Activated CD8-positive, alpha-beta memory T cell treated with anti-CD3 and anti-CD28 coated beads for 36 hours (primary cell): ENCODE results near the gene SRPK3. TPM values are rescaled to one million over a fixed set of nuclear protein-coding genes. Genes with fewer than 3 reads are reported as not detected.

Experiments used
- CTCF ChIA-PET: fragments of 350-600 bp; sonication (Branson Sonifier 250); formaldehyde crosslinking; loops from one replicate; lab custom pipeline; 2021; ENCODE audit warnings: antibody characterized with exemption; lab: Charles Lee
- POLR2A ChIA-PET: fragments of 350-600 bp; sonication (Branson Sonifier 250); formaldehyde crosslinking; loops from one replicate; lab custom pipeline; 2021; ENCODE audit warnings: antibody characterized with exemption; lab: Charles Lee
- total RNA-seq, 2 experiments: library from RNA; stranded (reverse); gene quantifications; one replicate each; pipeline ENCODE4 v1.2.3, GENCODE V29; 2021

The SRPK3 gene
- total RNA-seq, 2 experiments from 2014 or later = not detected

DNA sequence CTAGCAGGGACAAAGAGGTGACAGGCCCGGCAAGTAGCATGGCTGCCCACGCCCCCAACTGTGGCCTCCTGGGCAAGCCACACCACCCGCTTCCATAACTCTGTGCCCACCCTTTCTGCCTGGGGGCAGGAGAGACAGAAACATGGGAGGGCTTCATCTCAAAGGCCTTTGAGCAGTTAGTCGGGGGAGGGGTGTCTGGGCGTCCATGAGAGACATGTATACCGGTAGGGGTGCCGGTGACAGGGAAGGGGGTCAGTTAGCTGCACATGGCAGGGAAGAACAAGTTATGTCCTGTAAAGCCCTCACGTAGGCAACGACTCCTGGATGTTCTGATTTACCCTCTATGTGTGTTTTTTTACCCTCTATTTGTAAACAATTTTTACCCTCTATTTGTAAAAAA is 40.2 kb downstream of the SRPK3 start:
- CTCF ChIA-PET = no interaction called here
- POLR2A ChIA-PET = no interaction called here

DNA sequence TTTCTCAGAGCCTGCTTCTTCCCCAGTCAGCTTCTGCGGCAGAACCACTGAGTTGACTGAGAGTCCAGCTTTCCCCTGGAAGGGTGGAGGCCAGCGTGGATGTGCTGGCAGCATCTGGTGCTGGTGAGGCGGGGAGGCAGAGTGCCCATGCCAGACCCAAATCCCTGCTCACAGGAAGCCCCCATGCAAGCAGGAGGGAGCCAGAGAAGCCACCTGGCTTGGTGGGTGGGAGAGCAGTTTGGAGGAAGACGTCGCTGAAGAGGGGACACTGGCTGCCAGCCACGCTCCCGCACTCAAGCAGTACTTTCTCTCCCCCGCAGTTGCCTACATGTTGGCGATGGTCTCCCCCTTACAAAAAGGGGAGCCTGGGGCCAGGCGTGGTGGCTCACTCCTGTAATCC is 43.5 kb downstream of the SRPK3 start:
- ChIA-PET POLR2A (no interaction called here), CTCF (no interaction called here)

GRCh38 chrX:153825042-153825441 is 44.2 kb downstream of the SRPK3 start:
- POLR2A ChIA-PET = no interaction called here
- CTCF ChIA-PET = no interaction called here

DNA sequence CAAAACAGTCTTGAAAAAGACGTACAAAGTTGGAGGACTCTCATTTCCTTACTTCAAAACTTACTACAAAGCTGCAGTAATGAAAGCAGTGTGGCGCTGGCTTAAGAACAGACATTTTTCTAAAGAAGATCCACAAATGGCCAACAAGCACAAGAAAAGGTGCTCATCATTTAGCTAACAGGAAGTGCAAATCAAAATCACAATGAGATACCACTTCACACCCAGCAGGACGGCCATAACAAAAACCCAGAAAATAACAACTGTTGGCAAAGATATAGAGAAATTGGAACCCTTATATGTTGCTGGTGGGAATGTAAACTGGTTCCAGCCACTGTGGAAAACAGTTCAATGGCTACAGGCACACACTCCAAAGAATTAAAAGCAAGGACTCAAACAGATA is 46.2 kb downstream of the SRPK3 start:
- ChIA-PET POLR2A (interaction anchor here (0.5 kb wide), 1 partner anchor 154 kb away, joined by 3 read pairs; no protein-coding TSS in a partner anchor), CTCF (no interaction called here)

GRCh38 chrX:153827903-153828302 is 47.1 kb downstream of the SRPK3 start:
- POLR2A ChIA-PET = no interaction called here
- CTCF ChIA-PET = no interaction called here

DNA sequence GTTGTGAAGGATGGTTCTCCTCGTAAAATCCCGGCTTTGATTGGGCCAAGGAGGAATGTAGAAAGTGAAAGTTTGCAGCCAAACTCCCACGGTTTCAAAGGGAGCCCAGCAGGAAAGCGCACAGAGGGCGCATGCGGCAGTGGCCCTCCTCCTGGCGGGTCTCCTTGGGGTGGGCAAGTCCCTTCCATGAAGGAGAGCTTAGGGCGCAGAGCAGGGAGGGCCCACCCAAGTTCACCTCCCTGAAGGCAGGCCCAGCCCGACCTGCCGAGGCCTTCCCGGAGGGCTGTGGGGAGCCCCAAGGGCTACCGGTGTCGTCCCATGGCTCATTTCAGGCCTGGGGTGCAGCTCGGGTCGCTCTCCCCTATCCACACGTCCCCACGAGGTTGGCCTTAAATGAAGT is 47.5 kb downstream of the SRPK3 start:
- ChIA-PET CTCF (no interaction called here), POLR2A (no interaction called here)

- POLR2A ChIA-PET = no interaction called here
- CTCF ChIA-PET = no interaction called here
Observed at GRCh38 chrX:153828723-153829548, 48.1 kb downstream of the SRPK3 start.

DNA sequence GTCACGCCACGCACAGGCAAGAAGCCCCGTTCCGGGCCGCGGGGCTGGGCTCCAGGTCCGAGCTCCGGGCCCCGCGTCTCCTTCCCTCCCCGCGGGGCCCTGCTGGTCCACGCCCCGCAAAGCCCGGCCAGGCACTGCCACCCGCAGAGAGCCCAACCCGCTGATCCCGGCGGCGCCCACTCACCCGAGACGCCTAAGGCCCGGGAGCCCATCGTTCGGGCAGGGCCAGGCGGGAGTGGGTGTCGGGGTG is 48.6 kb downstream of the SRPK3 start:
- POLR2A ChIA-PET = no interaction called here

DNA sequence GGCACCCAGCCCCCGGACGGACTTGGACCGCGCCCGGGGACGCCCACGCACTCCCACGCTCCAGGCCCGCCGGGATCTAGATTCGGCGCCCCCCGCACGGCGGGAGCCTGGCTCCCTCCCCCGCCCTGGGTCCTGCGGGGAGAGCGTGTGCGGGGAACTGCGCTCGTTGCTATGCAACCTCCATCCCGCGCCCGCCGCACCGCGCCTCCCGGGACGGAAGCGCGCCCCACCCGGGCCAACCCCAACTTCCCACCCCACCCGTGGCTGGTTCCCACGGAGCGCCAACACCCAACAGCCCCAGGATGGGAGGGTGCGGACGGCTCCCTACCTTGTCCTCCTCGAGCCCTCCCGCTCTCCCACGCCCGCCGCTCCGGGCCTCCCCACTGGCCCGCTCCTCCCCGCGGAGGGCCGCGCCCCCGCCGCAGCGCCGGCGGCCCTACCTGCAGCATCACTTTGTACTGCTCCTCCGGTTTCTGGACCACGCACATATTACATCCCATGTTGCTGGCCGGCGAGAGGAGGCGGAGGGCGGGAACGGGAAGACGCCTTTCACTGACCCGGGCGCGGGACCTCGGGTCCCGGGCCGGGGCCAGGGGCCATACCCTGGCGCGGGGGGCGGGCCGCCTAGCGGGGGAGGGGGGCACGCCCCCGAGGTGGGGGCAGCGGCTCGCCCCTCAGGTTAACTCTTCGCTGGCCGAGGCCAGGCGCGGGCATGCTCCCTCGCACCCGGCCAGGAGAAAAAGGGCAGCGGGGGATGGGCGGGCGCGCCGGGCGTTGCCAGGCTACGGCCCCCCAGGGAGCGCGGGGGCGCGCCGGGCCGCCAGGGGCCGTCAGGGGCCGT is 49.2 kb downstream of the SRPK3 start, which contains the start of gene PDZD4:
TSS of gene PDZD4 (minus strand) at position 746 of the 841 bp plus-strand sequence. CDS start at position 500, 246 bp downstream.
- POLR2A ChIA-PET = no interaction called here

More for the DNA sequence above, 48.6 kb downstream of the SRPK3 start:
- CTCF ChIA-PET = no interaction called here

DNA sequence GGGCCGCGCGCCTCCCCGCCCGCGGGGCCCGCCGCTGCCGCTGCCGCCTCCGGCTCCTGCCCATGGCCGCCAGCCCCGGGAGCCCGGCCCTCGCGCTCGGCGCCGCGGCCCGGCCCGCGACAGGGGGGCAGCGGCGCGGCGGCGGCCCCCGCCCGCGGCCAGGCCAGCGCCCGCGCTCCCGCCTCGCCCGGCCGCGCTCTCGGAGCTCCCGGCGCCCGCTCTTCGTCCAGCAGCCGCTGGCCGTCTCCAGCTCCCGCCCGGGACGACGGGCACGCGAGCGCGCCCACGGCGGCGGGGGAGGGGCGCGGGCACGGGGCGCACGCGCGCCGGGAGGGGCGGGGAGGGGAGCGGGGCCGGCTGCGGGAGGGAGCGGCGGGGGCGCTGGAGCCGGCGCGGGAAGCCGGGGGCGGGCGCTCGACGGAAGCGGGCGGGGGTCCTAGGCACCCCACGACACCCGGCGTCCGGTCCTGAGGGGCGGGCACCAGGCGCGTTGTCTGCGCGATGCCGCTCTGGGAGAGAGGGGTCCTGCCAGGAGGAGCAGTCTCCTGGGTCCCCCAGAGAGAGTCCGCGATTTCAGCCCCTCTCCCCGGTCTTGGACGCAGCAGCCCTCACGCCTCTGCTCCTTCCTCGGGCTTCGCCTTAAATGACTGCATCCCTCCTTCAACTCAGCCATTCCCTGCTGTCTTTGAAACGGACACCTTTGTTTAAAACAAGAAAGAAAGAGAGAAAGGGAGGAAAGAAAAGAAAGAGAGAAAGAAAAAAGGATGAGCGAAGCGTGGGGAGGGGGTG is 50.0 kb downstream of the SRPK3 start:
- ChIA-PET CTCF (no interaction called here), POLR2A (no interaction called here)

More for the DNA sequence above, 49.2 kb downstream of the SRPK3 start, which contains the start of gene PDZD4:
- CTCF ChIA-PET = no interaction called here

GRCh38 chrX:153831429-153832150 is 50.7 kb downstream of the SRPK3 start:
- ChIA-PET POLR2A (no interaction called here), CTCF (no interaction called here)

DNA sequence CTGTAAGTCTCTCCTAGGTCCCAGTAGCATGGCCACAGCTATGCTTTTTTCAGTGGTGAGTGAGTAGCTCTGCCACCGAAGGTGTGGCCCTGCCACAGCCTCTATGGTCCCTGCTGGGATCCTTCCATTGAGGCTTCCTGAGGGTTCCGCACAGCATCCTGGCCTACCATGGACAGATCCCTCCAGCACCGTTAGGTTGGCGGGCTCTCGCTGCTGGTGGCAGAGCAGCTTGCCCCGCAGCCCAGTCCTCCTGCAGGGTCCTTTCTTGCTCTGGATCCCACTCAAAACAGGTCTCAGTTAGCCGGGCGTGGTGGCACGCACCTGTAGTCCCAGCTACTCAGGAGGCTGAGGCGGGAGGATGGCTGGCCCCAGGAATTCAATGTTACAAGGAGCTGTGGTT is 51.9 kb downstream of the SRPK3 start:
- CTCF ChIA-PET = no interaction called here
- POLR2A ChIA-PET = no interaction called here

Other genes with a start within 250 kb of the SRPK3 start
- gene CCNQ, start 181.9 kb upstream of the SRPK3 start, total RNA-seq = 10 to 100 TPM; 28.0 to 31.7 TPM
- gene DUSP9, start 133.8 kb upstream of the SRPK3 start, total RNA-seq = under 1 TPM; 0.11 to 0.15 TPM
- not detected for gene PNCK, start 107.2 kb upstream of the SRPK3 start, total RNA-seq
- gene SLC6A8, start 93.1 kb upstream of the SRPK3 start, total RNA-seq = under 1 TPM; 0.63 to 0.80 TPM
- 100 to 1,000 TPM; 145 to 150 TPM for gene BCAP31, start 56.7 kb upstream of the SRPK3 start, total RNA-seq
- 1 to 10 TPM; 3.5 to 4.4 TPM for gene ABCD1, start 56.2 kb upstream of the SRPK3 start, total RNA-seq
- under 1 TPM; 0.48 to 0.63 TPM for gene PLXNB3, start 16.8 kb upstream of the SRPK3 start, total RNA-seq
- 10 to 100 TPM; 52.7 to 55.6 TPM for gene IDH3G, start 13.3 kb downstream of the SRPK3 start, total RNA-seq
- gene SSR4, start 13.6 kb downstream of the SRPK3 start, total RNA-seq = 100 to 1,000 TPM; 155 to 163 TPM
- gene PDZD4, start 49.5 kb downstream of the SRPK3 start, total RNA-seq = under 1 TPM; 0.94 to 0.99 TPM
- gene L1CAM, start 105.1 kb downstream of the SRPK3 start, total RNA-seq = under 1 TPM; 0.19 to 0.31 TPM
- not detected for gene AVPR2, start 123.6 kb downstream of the SRPK3 start, total RNA-seq
- gene ARHGAP4, start 145.2 kb downstream of the SRPK3 start, total RNA-seq = 100 to 1,000 TPM; 112 to 113 TPM
- 100 to 1,000 TPM; 166 to 167 TPM for gene NAA10, start 154.0 kb downstream of the SRPK3 start, total RNA-seq
- gene RENBP, start 163.6 kb downstream of the SRPK3 start, total RNA-seq = 1 to 10 TPM; 5.3 to 6.3 TPM
- gene HCFC1, start 190.8 kb downstream of the SRPK3 start, total RNA-seq = 100 to 1,000 TPM; 136 to 142 TPM
- gene TMEM187, start 191.7 kb downstream of the SRPK3 start, total RNA-seq = 1 to 10 TPM; 3.5 to 4.0 TPM
- 100 to 1,000 TPM; 201 to 202 TPM for gene IRAK1, start 238.9 kb downstream of the SRPK3 start, total RNA-seq